Esophagus squamous epithelium (tissue), 4 donors: ENCODE measurements around the gene ACMSD.

Source experiments
- CTCF ChIP-seq, 6 experiments: fragments of 450-650 bp in 4 of 6; fragments of 200-600 bp in 2 of 6; sonication (generic) in 2 of 6; IDR thresholded peaks; one replicate each; pipeline ENCODE4 v1.5.1; 2016 to 2019; ENCODE audit warnings: antibody characterized with exemption in 6 of 6, mild to moderate bottlenecking in 4 of 6, moderate library complexity in 4 of 6
- POLR2A ChIP-seq, 4 donors: fragments of 450-650 bp; IDR thresholded peaks; one replicate each; pipeline ENCODE4 v1.6.1; 2017; ENCODE audit warnings: antibody characterized with exemption in 4 of 4, mild to moderate bottlenecking in 4 of 4, moderate library complexity in 3 of 4

- TF ChIP-seq CTCF (IDR thresholded peaks at IDR 0.05), result no peak
- no peak for TF ChIP-seq POLR2A (IDR thresholded peaks at IDR 0.05)
Observed at GRCh38 chr2:134838143-134838620, at the start of gene ACMSD.
